Measurements from ENCODE around the gene PRKAG2.

Gene PRKAG2

GRCh38 chr7:151710646-151711434, 166.1 kb downstream of the PRKAG2 start:
- Histone ChIP-seq H3K4me3 (ENCODE audit: low read depth in 1 of 2, low read length in 2 of 2) (no peak overlapping the region), H3K27me3 (ENCODE audit: control insufficient read depth in 1 of 2, insufficient read depth in 2 of 2, low read length in 2 of 2) (no peaks in the 10 kb centered on the region), H3K9me3 (ENCODE audit: control insufficient read depth in 1 of 2, low read length in 2 of 2) (no peaks in the 10 kb centered on the region), H3K36me3 (ENCODE audit: control insufficient read depth in 1 of 2, insufficient read depth in 2 of 2, low read length in 2 of 2) (peaks cover 7% of the 10 kb centered on the region in 2 donors), H3K27ac (ENCODE audit: low read depth, low read length) (peak overlapping the region; percentile 53), H3K9ac (ENCODE audit: low read depth in 1 of 2, low read length in 2 of 2) (peak overlapping the region; percentile 15 to 20), H3K4me1 (ENCODE audit: control insufficient read depth in 1 of 2, insufficient read depth in 2 of 2, low read length in 2 of 2) (peaks cover 5 to 23% of the 10 kb centered on the region in 2 donors)

- no peak overlapping the region for H3K27ac ChIP-seq (ENCODE audit: low read depth, low read length)
- peaks cover 10 to 24% of the 10 kb centered on the region in 2 donors for H3K4me1 ChIP-seq (ENCODE audit: control insufficient read depth in 1 of 2, insufficient read depth in 2 of 2, low read length in 2 of 2)
- peak overlapping the region; percentile 15 to 20 for H3K9ac ChIP-seq (ENCODE audit: low read depth in 1 of 2, low read length in 2 of 2)
- no peak overlapping the region for H3K4me3 ChIP-seq (ENCODE audit: low read depth in 1 of 2, low read length in 2 of 2)
- no peaks in the 10 kb centered on the region for H3K9me3 ChIP-seq (ENCODE audit: control insufficient read depth in 1 of 2, low read length in 2 of 2)
- H3K36me3 ChIP-seq (ENCODE audit: control insufficient read depth in 1 of 2, insufficient read depth in 2 of 2, low read length in 2 of 2), result peaks cover 7% of the 10 kb centered on the region in 2 donors
- no peaks in the 10 kb centered on the region for H3K27me3 ChIP-seq (ENCODE audit: control insufficient read depth in 1 of 2, insufficient read depth in 2 of 2, low read length in 2 of 2)
These were observed 166.7 kb downstream of the PRKAG2 start for GRCh38 chr7:151710121-151710640.

- peaks cover 10 to 26% of the 10 kb centered on the region in 2 donors for H3K4me1 ChIP-seq (ENCODE audit: control insufficient read depth in 1 of 2, insufficient read depth in 2 of 2, low read length in 2 of 2)
- H3K27me3 ChIP-seq (ENCODE audit: control insufficient read depth in 1 of 2, insufficient read depth in 2 of 2, low read length in 2 of 2), result no peaks in the 10 kb centered on the region
- H3K27ac ChIP-seq (ENCODE audit: low read depth, low read length), result no peak overlapping the region
- H3K36me3 ChIP-seq (ENCODE audit: control insufficient read depth in 1 of 2, insufficient read depth in 2 of 2, low read length in 2 of 2), result peaks cover 7% of the 10 kb centered on the region in 2 donors
- no peak overlapping the region for H3K4me3 ChIP-seq (ENCODE audit: low read depth in 1 of 2, low read length in 2 of 2)
- H3K9ac ChIP-seq (ENCODE audit: low read depth in 1 of 2, low read length in 2 of 2), result no peak overlapping the region
- H3K9me3 ChIP-seq (ENCODE audit: control insufficient read depth in 1 of 2, low read length in 2 of 2), result no peaks in the 10 kb centered on the region
These were observed 167.5 kb downstream of the PRKAG2 start for GRCh38 chr7:151709141-151710038.

GRCh38 chr7:151708610-151709009, 168.3 kb downstream of the PRKAG2 start:
- H3K4me3 ChIP-seq (ENCODE audit: low read depth in 1 of 2, low read length in 2 of 2), result no peak overlapping the region
- H3K9ac ChIP-seq (ENCODE audit: low read depth in 1 of 2, low read length in 2 of 2), result no peak overlapping the region
- no peaks in the 10 kb centered on the region for H3K9me3 ChIP-seq (ENCODE audit: control insufficient read depth in 1 of 2, low read length in 2 of 2)
- H3K27ac ChIP-seq (ENCODE audit: low read depth, low read length), result no peak overlapping the region
- H3K4me1 ChIP-seq (ENCODE audit: control insufficient read depth in 1 of 2, insufficient read depth in 2 of 2, low read length in 2 of 2), result peaks cover 10 to 26% of the 10 kb centered on the region in 2 donors
- no peaks in the 10 kb centered on the region for H3K27me3 ChIP-seq (ENCODE audit: control insufficient read depth in 1 of 2, insufficient read depth in 2 of 2, low read length in 2 of 2)
- H3K36me3 ChIP-seq (ENCODE audit: control insufficient read depth in 1 of 2, insufficient read depth in 2 of 2, low read length in 2 of 2), result peaks cover 7% of the 10 kb centered on the region in 2 donors

DNA sequence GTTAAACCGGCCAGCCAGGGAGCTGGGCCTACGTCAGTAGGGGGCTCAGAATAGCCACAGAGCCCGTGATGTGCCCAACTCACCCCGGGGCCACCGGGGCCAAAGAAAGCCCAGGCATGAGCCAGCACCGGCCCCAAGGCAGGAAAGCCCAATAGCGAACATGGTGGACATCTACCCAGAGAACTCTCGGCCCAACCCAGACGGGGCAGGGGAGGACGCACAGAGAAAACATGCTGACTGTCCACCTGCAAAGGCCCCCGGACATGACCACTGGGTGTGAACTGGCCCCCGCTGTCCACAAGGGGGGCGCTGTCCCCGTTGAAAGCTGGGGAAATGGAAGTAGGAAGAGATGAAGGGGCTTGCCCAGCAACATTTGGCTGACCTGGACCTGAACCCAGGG, 169.2 kb downstream of the PRKAG2 start:
- no peaks in the 10 kb centered on the region for H3K9me3 ChIP-seq (ENCODE audit: control insufficient read depth in 1 of 2, low read length in 2 of 2)
- no peak overlapping the region for H3K27ac ChIP-seq (ENCODE audit: low read depth, low read length)
- H3K36me3 ChIP-seq (ENCODE audit: control insufficient read depth in 1 of 2, insufficient read depth in 2 of 2, low read length in 2 of 2), result peaks cover 7% of the 10 kb centered on the region in 2 donors
- no peaks in the 10 kb centered on the region for H3K27me3 ChIP-seq (ENCODE audit: control insufficient read depth in 1 of 2, insufficient read depth in 2 of 2, low read length in 2 of 2)
- H3K4me1 ChIP-seq (ENCODE audit: control insufficient read depth in 1 of 2, insufficient read depth in 2 of 2, low read length in 2 of 2), result peaks cover 10 to 26% of the 10 kb centered on the region in 2 donors
- H3K4me3 ChIP-seq (ENCODE audit: low read depth in 1 of 2, low read length in 2 of 2), result no peak overlapping the region
- H3K9ac ChIP-seq (ENCODE audit: low read depth in 1 of 2, low read length in 2 of 2), result no peak overlapping the region

DNA sequence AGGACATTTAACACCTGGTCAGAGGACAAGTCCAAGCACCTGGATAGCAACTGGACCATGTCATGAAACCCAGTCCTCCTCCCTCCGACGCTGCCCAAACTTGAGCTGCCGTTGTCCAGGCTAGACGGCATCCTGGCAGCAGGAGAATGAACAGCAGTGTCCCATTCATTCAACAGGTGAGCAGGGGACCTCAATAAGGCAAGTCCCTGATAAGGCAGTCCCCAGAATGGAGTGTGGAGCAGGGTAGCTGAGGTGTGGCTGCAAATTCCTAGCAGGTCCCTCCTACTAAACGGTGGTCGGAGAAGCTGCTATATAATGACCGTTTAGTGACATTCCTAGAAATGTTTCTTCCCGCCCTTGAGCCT, 169.8 kb downstream of the PRKAG2 start:
- H3K9me3 ChIP-seq (ENCODE audit: control insufficient read depth in 1 of 2, low read length in 2 of 2), result no peaks in the 10 kb centered on the region
- no peaks in the 10 kb centered on the region for H3K27me3 ChIP-seq (ENCODE audit: control insufficient read depth in 1 of 2, insufficient read depth in 2 of 2, low read length in 2 of 2)
- peaks cover 7% of the 10 kb centered on the region in 2 donors for H3K36me3 ChIP-seq (ENCODE audit: control insufficient read depth in 1 of 2, insufficient read depth in 2 of 2, low read length in 2 of 2)
- no peak overlapping the region for H3K9ac ChIP-seq (ENCODE audit: low read depth in 1 of 2, low read length in 2 of 2)
- no peak overlapping the region for H3K4me3 ChIP-seq (ENCODE audit: low read depth in 1 of 2, low read length in 2 of 2)
- H3K4me1 ChIP-seq (ENCODE audit: control insufficient read depth in 1 of 2, insufficient read depth in 2 of 2, low read length in 2 of 2), result peaks cover 10 to 26% of the 10 kb centered on the region in 2 donors
- H3K27ac ChIP-seq (ENCODE audit: low read depth, low read length), result no peak overlapping the region

DNA sequence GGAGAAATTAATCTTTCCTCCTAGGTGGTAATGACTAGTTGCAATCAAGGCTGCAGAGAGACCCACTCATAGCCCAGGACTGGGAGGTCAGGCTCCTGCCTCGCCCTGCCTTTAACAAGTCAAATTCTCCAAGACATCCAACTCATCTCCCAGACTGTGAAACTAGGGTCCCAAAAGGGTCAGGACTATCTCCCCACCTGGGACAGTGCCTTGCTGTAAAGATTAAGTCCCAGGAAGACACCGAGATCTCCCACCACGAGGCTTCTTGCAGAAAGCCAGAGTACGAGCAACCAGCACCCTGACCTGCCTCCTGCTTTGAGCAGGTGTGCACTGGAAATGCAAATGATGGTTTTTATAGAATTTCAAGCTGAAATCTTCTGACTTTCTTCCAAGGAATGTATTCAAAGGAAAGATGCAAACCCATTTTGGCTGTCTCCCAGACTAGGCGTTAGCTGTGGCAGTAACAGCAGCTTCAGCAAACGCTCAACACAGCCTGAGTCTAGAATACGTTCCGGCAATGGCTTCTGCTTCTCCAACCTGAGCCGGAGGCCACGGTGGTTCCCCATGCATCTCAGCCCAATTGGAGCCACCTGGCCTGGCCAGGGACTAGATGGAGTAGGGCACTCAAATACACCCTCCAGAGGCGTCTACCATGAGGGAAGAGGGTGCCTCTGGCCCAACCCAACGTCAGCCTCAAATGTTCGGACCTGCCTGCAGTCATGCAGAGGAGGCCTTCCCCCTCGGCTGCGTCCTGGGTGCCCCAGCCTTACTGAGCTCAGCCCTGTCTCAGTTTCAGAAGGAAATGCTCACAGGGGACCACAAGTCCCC, 170.4 kb downstream of the PRKAG2 start:
- Histone ChIP-seq H3K9me3 (ENCODE audit: control insufficient read depth in 1 of 2, low read length in 2 of 2) (no peaks in the 10 kb centered on the region), H3K27me3 (ENCODE audit: control insufficient read depth in 1 of 2, insufficient read depth in 2 of 2, low read length in 2 of 2) (no peaks in the 10 kb centered on the region), H3K9ac (ENCODE audit: low read depth in 1 of 2, low read length in 2 of 2) (no peak overlapping the region), H3K4me1 (ENCODE audit: control insufficient read depth in 1 of 2, insufficient read depth in 2 of 2, low read length in 2 of 2) (peaks cover 10 to 26% of the 10 kb centered on the region in 2 donors), H3K4me3 (ENCODE audit: low read depth in 1 of 2, low read length in 2 of 2) (no peak overlapping the region), H3K27ac (ENCODE audit: low read depth, low read length) (no peak overlapping the region), H3K36me3 (ENCODE audit: control insufficient read depth in 1 of 2, insufficient read depth in 2 of 2, low read length in 2 of 2) (peaks cover 7% of the 10 kb centered on the region in 2 donors)

- Histone ChIP-seq H3K4me3 (ENCODE audit: low read depth in 1 of 2, low read length in 2 of 2) (peak overlapping the region in 1 of 2 donors; percentile 21), H3K27me3 (ENCODE audit: control insufficient read depth in 1 of 2, insufficient read depth in 2 of 2, low read length in 2 of 2) (no peaks in the 10 kb centered on the region), H3K27ac (ENCODE audit: low read depth, low read length) (no peak overlapping the region), H3K36me3 (ENCODE audit: control insufficient read depth in 1 of 2, insufficient read depth in 2 of 2, low read length in 2 of 2) (peaks cover 7% of the 10 kb centered on the region in 2 donors), H3K4me1 (ENCODE audit: control insufficient read depth in 1 of 2, insufficient read depth in 2 of 2, low read length in 2 of 2) (peaks cover 10 to 22% of the 10 kb centered on the region in 2 donors), H3K9ac (ENCODE audit: low read depth in 1 of 2, low read length in 2 of 2) (peak overlapping the region; percentile 9 to 21), H3K9me3 (ENCODE audit: control insufficient read depth in 1 of 2, low read length in 2 of 2) (no peaks in the 10 kb centered on the region)
These were observed 171.2 kb downstream of the PRKAG2 start for GRCh38 chr7:151705636-151706276.

GRCh38 chr7:151704960-151705635, 171.8 kb downstream of the PRKAG2 start:
- H3K4me3 ChIP-seq (ENCODE audit: low read depth in 1 of 2, low read length in 2 of 2), result peak overlapping the region in 1 of 2 donors; percentile 21
- H3K27me3 ChIP-seq (ENCODE audit: control insufficient read depth in 1 of 2, insufficient read depth in 2 of 2, low read length in 2 of 2), result no peaks in the 10 kb centered on the region
- no peaks in the 10 kb centered on the region for H3K9me3 ChIP-seq (ENCODE audit: control insufficient read depth in 1 of 2, low read length in 2 of 2)
- peak overlapping the region; percentile 9 to 21 for H3K9ac ChIP-seq (ENCODE audit: low read depth in 1 of 2, low read length in 2 of 2)
- H3K27ac ChIP-seq (ENCODE audit: low read depth, low read length), result no peak overlapping the region
- peaks cover 7% of the 10 kb centered on the region in 2 donors for H3K36me3 ChIP-seq (ENCODE audit: control insufficient read depth in 1 of 2, insufficient read depth in 2 of 2, low read length in 2 of 2)
- peaks cover 10 to 15% of the 10 kb centered on the region in 2 donors for H3K4me1 ChIP-seq (ENCODE audit: control insufficient read depth in 1 of 2, insufficient read depth in 2 of 2, low read length in 2 of 2)

Data from duodenal mucosa (tissue), 2 donors.